ENCODE results near the gene DIP2A.

DIP2A gene

GRCh38 chr21:46538262-46538661 is 79.6 kb downstream of the DIP2A start:
- no peak overlapping the region for H2AFZ ChIP-seq (ENCODE audit: low read depth, low read length, severe bottlenecking)
- no peaks in the 10 kb centered on the region for H4K20me1 ChIP-seq (ENCODE audit: low read depth, low read length)
- no peak for TF ChIP-seq EZH2phosphoT487 (conservative IDR thresholded peaks at IDR 0.05; ENCODE audit: low read length)
- TF ChIP-seq, protein P1, sequence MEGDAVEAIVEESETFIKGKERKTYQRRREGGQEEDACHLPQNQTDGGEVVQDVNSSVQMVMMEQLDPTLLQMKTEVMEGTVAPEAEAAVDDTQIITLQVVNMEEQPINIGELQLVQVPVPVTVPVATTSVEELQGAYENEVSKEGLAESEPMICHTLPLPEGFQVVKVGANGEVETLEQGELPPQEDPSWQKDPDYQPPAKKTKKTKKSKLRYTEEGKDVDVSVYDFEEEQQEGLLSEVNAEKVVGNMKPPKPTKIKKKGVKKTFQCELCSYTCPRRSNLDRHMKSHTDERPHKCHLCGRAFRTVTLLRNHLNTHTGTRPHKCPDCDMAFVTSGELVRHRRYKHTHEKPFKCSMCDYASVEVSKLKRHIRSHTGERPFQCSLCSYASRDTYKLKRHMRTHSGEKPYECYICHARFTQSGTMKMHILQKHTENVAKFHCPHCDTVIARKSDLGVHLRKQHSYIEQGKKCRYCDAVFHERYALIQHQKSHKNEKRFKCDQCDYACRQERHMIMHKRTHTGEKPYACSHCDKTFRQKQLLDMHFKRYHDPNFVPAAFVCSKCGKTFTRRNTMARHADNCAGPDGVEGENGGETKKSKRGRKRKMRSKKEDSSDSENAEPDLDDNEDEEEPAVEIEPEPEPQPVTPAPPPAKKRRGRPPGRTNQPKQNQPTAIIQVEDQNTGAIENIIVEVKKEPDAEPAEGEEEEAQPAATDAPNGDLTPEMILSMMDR (IDR thresholded peaks at IDR 0.05; ENCODE audit: insufficient read depth, low read length, poor library complexity, severe bottlenecking): no peak
- no peak overlapping the region for H3K4me3 ChIP-seq (ENCODE audit: insufficient read depth, low read length, poor library complexity, severe bottlenecking)
- no peaks in the 10 kb centered on the region for H3F3A ChIP-seq (ENCODE audit: insufficient read depth)
- no peaks in the 10 kb centered on the region for H3K36me3 ChIP-seq (ENCODE audit: low read length)
- no peaks in the 10 kb centered on the region for H3K27me3 ChIP-seq (ENCODE audit: low read length)
- no peaks in the 10 kb centered on the region for H3K9me2 ChIP-seq (replicated peaks; ENCODE audit: insufficient read depth, low read length)
- H3K9me3 ChIP-seq (ENCODE audit: insufficient read depth, low read length): no peaks in the 10 kb centered on the region
- no peak overlapping the region for H3K27ac ChIP-seq (ENCODE audit: low read depth, low read length)
- no peaks in the 10 kb centered on the region for H3K79me2 ChIP-seq (ENCODE audit: insufficient read depth, low read length)
- no peak overlapping the region for H3K9ac ChIP-seq (ENCODE audit: low read length)
- no peak overlapping the region for H3K4me2 ChIP-seq (ENCODE audit: low read depth, low read length, poor library complexity, severe bottlenecking)

GRCh38 chr21:46538851-46539666 is 80.4 kb downstream of the DIP2A start:
- no peaks in the 10 kb centered on the region for H4K20me1 ChIP-seq (ENCODE audit: low read depth, low read length)
- no peaks in the 10 kb centered on the region for H3K9me2 ChIP-seq (replicated peaks; ENCODE audit: insufficient read depth, low read length)
- no peaks in the 10 kb centered on the region for H3K79me2 ChIP-seq (ENCODE audit: insufficient read depth, low read length)
- H3K9me3 ChIP-seq (ENCODE audit: insufficient read depth, low read length): no peaks in the 10 kb centered on the region
- no peaks in the 10 kb centered on the region for H3K36me3 ChIP-seq (ENCODE audit: low read length)
- no peaks in the 10 kb centered on the region for H3K27me3 ChIP-seq (ENCODE audit: low read length)
- H2AFZ ChIP-seq (ENCODE audit: low read depth, low read length, severe bottlenecking): no peak overlapping the region
- no peak for TF ChIP-seq EZH2phosphoT487 (conservative IDR thresholded peaks at IDR 0.05; ENCODE audit: low read length)
- TF ChIP-seq, protein P1 (IDR thresholded peaks at IDR 0.05; ENCODE audit: insufficient read depth, low read length, poor library complexity, severe bottlenecking): no peak
- no peak overlapping the region for H3K4me3 ChIP-seq (ENCODE audit: insufficient read depth, low read length, poor library complexity, severe bottlenecking)
- H3K27ac ChIP-seq (ENCODE audit: low read depth, low read length): no peak overlapping the region
- no peak overlapping the region for H3K4me2 ChIP-seq (ENCODE audit: low read depth, low read length, poor library complexity, severe bottlenecking)
- no peaks in the 10 kb centered on the region for H3F3A ChIP-seq (ENCODE audit: insufficient read depth)
- H3K9ac ChIP-seq (ENCODE audit: low read length): no peak overlapping the region

DNA sequence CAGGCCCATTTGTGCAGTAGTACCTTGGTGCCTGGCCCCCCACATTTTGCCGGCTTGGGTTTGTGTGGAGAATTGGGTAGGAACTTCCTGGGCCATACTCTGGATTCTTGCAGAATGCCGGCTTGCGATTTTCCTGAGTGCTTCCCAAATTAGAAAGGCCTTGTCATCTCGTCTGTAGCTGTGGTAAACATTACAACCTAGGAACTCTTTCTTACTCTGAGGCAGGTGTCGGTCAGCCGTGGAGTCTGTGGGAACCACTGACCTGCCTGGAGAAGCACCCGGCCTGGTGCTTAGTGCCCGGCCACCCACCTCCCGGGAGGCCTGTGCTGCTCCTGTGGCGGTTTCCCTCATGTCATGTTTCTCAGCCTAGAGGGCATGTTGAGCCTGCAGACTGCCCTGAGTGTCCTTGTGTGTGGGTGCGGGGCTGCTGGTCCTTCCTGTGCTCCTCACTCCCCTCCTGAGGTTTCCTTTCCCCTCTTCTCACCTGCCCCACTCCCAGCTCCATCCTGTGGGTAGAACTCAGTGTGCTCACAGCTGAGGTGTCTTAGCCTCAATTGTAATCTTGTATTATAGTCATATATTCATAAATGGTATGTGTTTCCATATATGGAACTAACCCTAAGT is 81.5 kb downstream of the DIP2A start:
- no peak overlapping the region for H3K27ac ChIP-seq (ENCODE audit: low read depth, low read length)
- no peaks in the 10 kb centered on the region for H3K9me3 ChIP-seq (ENCODE audit: insufficient read depth, low read length)
- H3K9me2 ChIP-seq (replicated peaks; ENCODE audit: insufficient read depth, low read length): no peaks in the 10 kb centered on the region
- H2AFZ ChIP-seq (ENCODE audit: low read depth, low read length, severe bottlenecking): no peak overlapping the region
- H3K9ac ChIP-seq (ENCODE audit: low read length): no peak overlapping the region
- H3F3A ChIP-seq (ENCODE audit: insufficient read depth): no peaks in the 10 kb centered on the region
- no peaks in the 10 kb centered on the region for H3K27me3 ChIP-seq (ENCODE audit: low read length)
- H3K36me3 ChIP-seq (ENCODE audit: low read length): no peaks in the 10 kb centered on the region
- no peaks in the 10 kb centered on the region for H3K79me2 ChIP-seq (ENCODE audit: insufficient read depth, low read length)
- TF ChIP-seq, protein P1 (IDR thresholded peaks at IDR 0.05; ENCODE audit: insufficient read depth, low read length, poor library complexity, severe bottlenecking): no peak
- no peak for TF ChIP-seq EZH2phosphoT487 (conservative IDR thresholded peaks at IDR 0.05; ENCODE audit: low read length)
- H3K4me3 ChIP-seq (ENCODE audit: insufficient read depth, low read length, poor library complexity, severe bottlenecking): no peak overlapping the region
- no peak overlapping the region for H3K4me2 ChIP-seq (ENCODE audit: low read depth, low read length, poor library complexity, severe bottlenecking)
- no peaks in the 10 kb centered on the region for H4K20me1 ChIP-seq (ENCODE audit: low read depth, low read length)

Data from SU-DHL-6 (cell line).